Measurements from ENCODE around the gene ITGB2.

ITGB2 gene

DNA sequence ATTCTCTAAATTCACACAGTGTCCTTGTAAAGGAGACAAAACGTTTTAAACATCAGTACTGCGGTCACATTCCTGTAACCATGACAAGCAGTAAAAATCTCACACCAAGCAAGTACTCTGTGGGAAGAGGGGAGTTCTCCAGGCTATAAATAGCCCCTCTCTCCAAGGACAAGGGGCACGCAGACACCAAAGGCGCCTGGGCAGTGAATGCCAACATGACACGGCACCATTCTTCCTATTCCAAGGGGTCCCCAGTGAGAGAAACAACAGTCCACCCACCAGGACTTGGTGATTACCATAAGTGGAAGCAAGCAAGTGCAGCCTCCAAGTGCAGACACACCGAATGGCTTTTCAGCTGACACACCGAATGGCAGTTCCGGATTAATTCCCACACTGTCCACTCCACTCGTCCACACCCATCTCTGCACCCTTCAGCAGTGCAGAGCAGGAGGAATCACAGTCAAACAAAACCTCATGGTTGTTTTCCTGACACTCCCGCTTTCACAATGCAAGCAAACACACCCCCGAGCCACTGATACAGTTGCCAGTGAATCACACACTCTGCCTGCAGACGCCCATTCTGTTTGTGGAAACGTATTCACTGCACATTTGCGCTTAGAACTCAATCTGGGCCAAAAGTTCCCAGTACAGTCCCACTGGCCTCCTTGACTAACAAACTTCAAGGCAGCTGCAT is 49.0 kb downstream of the ITGB2 start:
- no peak for DNase-seq (ENCODE audit: low read depth)
- no peak for TF ChIP-seq CTCF (IDR thresholded peaks at IDR 0.05; ENCODE audit: insufficient read depth, low read depth, low read length, missing control alignments)
- peak overlapping the region; percentile 80 for H3K4me3 ChIP-seq (ENCODE audit: low read depth, low read length)

DNA sequence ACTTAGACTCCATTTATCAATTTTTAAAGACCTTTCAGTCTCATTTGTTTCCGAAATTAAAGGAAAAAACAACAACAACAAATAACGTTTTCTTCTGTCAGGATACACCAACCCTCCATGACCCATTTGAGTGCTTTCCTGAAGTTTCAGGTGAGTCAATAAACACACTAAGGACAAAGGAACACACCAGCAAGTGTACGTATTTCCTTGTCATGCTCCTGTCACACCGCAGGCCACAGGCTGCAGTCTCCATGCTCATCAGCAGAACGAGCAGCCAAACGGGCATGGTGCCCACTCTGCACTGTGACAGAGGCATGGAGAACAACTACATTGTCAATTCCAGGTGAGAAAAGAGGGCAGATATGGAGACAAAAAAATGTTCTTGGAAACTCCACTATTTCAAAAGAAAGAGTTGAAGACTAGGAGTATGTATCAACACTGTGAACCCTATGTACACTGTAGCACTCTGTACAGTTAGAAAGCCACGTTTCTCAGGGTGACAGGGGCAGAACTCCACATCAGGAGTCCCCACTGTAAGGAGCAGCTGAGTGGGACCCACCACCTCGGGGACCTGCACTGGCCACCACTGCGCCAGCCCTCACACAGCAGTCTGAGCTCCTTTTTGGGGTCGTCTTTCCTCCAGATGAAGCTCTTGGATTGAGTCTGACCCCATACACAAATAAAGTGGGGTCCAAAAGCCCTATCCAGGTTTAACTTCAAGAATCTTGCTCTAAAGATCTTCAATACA is 49.8 kb downstream of the ITGB2 start:
- DNase-seq (ENCODE audit: low read depth), result no peak
- TF ChIP-seq CTCF (IDR thresholded peaks at IDR 0.05; ENCODE audit: insufficient read depth, low read depth, low read length, missing control alignments), result no peak
- no peak overlapping the region for H3K4me3 ChIP-seq (ENCODE audit: low read depth, low read length)

DNA sequence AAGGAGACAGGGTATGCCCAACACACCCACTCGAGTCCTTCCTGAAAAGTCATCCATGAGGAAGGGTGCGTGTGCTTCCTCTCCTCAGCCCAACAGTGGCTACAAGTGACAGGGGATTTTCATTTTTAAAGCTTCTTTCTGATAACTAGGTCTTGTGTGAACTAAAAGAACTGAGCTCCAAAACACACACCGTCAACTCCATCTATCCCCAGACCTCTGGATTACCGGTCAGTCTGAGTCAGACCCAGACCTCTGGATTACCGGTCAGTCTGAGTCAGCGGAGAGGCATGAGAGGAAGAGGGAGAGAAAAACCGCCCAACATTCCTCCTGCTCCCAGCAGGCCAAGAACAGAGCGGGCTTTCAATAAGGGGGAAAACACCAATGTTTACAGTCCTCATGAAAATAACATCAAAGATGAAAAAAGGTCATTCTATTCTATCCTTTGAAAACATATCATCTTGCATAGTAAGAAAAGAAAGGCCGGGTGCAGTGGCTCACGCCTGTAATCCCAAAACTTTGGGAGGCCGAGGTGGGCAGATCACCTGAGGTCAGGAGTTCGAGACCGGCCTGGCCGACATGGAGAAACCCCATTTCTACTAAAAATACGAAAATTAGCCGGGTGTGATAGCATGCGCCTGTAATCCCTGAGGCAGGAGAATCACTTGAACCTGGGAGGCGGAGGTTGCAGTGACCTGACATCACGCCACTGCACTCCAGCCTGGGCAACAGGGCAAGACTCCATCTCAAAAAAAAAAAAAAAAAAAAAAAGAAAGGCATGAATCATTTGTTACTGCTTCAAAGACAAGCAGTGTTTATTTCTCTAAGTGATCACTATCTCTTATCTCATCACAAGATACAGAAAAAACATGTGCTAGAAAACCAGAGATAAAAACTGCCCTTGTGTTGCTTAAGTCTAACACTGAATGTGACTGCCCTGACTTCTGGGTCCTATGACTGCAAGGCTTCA is 50.6 kb downstream of the ITGB2 start:
- no peak for TF ChIP-seq CTCF (IDR thresholded peaks at IDR 0.05; ENCODE audit: insufficient read depth, low read depth, low read length, missing control alignments)
- no peak overlapping the region for H3K4me3 ChIP-seq (ENCODE audit: low read depth, low read length)
- DNase-seq (ENCODE audit: low read depth), result no peak

DNA sequence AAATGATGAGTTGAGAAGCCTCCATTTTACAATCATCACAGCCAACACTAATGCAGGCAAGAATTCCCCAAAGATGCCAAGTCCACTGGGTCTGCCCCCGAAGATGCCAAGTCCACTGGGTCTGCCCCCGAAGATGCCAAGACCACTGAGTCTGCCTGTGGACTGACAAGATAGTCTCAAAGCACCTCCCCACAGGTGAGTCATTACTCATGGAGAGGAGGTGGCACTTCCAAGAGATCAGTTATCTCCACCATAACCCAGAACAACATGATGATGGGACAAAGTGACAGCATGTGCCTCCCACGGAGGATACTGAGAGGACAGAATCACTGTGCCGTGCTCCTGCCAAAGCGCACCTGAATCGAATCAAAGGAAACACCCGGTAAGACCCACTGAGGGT is 52.0 kb downstream of the ITGB2 start:
- TF ChIP-seq CTCF (IDR thresholded peaks at IDR 0.05; ENCODE audit: insufficient read depth, low read depth, low read length, missing control alignments), result no peak
- no peak for DNase-seq (ENCODE audit: low read depth)
- no peak overlapping the region for H3K4me3 ChIP-seq (ENCODE audit: low read depth, low read length)

GRCh38 chr21:44867999-44868700 is 52.5 kb downstream of the ITGB2 start:
- DNase-seq (ENCODE audit: low read depth), result peak; percentile 30

More at GRCh38 chr21:44867999-44868700, 52.5 kb downstream of the ITGB2 start:
- no peak overlapping the region for H3K4me3 ChIP-seq (ENCODE audit: low read depth, low read length)
- no peak for TF ChIP-seq CTCF (IDR thresholded peaks at IDR 0.05; ENCODE audit: insufficient read depth, low read depth, low read length, missing control alignments)
